HG03045 (cell line): ENCODE results near the gene CCNB1.
A peak's percentile ranks its signal among the peaks of the same experiment; 100 is the strongest.
"Not testable (repeated sequence)": the region's sequence is repeated elsewhere in the genome, so short reads cannot be mapped to it uniquely, and the experiment has no call there.

ENCODE experiments used
- ATAC-seq: cut with Tn5 transposase; IDR thresholded peaks from one replicate; pipeline ENCODE4 v1.9.1; 2021; ENCODE audit warnings: mild to moderate bottlenecking, moderate library complexity; ENCODE audit not compliant: unreplicated experiment

CCNB1 gene

DNA sequence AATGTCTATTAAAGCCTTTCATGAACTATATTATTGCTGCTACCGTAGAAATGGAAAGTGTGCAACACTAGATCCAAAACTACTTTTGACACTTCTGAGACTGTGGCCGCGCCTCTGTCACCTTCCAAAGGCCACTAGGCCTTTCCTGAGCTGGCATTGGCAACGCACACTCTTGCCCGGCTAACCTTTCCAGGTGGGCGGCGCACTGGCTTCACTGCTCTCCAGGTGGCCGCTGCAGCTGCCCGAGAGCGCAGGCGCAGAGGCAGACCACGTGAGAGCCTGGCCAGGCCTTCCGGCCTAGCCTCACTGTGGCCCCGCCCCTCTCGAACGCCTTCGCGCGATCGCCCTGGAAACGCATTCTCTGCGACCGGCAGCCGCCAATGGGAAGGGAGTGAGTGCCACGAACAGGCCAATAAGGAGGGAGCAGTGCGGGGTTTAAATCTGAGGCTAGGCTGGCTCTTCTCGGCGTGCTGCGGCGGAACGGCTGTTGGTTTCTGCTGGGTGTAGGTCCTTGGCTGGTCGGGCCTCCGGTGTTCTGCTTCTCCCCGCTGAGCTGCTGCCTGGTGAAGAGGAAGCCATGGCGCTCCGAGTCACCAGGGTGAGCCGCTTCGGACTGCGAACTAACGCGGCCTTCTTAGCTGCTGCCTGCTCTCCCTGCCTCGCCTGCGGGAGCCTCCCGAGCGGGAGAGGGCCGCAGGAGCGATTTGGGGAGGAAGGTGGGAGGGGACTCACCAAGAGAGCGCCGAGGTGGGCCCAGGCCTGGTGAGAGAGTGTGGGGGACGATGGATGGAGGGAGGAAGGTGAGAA is at the start of gene CCNB1:
Gene CCNB1, plus strand, starts transcription at position 465 of the 807 bp plus-strand sequence. Its CDS starts 113 bp downstream, at position 578.
- peak; percentile 99 for ATAC-seq

DNA sequence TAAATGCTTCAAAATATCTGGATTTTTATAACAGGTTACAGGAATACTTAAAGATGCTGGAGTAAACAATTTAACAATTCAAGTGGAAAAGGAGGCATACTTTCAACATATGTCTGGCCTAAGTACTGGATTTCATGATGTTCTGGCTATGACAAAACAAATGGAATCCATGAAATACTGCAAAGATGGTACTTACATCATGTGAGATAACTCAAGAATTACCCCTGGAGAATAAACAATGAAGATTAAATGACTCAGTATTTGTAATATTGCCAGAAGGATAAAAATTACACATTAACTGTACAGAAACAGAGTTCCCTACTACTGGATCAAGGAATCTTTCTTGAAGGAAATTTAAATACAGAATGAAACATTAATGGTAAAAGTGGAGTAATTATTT is 37.5 kb upstream of the CCNB1 start:
- no peak for ATAC-seq

DNA sequence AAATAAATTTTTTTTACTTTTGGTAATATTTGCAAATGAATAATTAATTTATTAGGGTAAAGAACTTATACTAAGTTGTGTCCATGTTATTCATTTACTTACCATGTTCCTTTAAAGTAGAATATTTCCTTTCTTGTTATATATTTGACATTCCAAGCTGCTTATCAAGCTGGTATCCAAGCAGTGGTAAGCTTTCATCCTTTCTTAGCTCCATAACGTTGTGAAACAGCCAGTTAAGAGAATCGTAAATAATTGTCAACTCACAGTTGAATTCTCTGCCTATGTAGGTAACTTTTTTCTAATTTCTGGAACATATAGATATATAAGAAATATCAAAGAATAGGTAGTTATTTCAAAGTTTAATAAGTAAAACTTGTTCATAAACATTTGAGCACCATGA is 36.7 kb upstream of the CCNB1 start:
- ATAC-seq: no peak

DNA sequence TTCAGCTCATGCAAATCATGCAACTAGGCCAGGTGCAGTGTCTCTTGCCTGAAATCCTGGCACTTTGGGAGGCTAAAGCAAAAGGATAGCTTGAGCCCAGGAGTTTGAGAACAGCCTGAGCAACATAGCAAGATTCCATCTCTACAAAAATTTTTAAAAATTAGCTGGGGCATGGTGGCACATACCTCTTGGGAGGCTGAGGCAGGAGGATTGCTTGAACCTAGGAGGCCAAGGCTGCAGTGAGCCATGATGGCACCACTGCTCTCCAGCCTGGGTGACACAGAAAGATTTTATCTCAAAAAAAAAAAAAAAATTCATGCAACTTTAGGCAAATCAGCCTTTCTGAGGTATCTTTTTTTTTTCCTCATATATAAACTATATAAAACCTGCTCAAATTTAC is 35.6 kb upstream of the CCNB1 start:
- ATAC-seq: no peak

DNA sequence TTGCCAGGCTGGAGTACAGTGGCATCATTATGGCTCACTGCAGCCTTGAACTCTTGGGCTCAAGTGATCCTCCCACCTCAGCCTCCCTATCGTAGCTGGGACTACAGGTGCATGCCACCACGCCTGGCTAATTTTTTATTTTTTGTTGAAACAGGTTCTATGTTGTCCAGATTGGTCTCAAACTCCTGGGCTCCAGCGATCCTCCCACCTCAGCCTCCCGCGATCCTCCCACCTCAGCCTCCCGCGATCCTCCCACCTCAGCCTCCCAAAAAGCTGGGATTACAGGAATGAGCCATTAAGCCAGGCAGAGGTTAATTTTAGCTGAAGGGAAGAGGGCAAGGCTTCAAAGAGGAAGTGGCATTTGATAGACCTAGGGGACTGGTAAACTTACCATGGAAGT is 32.8 kb upstream of the CCNB1 start:
- ATAC-seq: no peak

DNA sequence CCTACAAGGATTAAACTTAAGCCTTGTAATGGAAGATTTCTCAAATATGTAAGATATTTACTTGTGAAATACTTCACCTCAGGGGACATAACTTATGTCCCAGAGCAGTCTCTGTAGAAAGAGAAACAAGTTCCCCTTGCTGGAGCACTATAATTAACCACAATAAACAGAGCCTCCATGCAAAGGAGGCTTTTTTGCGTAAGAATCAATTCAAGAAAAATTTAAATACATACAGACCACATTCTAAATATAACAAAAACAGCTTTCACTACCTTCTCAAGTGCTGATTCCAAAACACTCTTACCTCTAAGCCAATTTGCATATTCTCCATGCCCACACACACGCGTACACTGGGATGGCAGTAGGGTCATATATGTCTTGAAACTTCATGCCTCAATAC is 30.7 kb upstream of the CCNB1 start:
- ATAC-seq: peak; percentile 92

DNA sequence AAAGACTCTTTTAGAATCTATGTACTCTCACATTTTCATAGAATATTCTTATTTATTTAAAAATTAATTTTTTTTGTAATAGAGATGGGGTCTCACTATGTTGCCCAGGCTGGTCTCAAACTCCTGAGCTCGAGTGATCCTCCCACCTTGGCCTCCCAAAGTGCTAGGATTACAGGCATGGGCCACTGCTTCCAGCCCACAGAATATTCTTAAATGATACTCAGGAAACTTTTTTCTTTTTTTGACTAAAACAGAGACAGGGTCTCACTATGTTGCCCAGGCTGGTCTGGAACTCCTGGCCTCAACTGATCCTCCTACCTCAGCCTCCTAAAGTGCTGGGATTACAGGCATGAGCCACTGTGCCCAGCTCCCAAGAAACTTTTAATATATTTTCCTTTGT is 29.7 kb upstream of the CCNB1 start:
- not testable (repeated sequence) for ATAC-seq

DNA sequence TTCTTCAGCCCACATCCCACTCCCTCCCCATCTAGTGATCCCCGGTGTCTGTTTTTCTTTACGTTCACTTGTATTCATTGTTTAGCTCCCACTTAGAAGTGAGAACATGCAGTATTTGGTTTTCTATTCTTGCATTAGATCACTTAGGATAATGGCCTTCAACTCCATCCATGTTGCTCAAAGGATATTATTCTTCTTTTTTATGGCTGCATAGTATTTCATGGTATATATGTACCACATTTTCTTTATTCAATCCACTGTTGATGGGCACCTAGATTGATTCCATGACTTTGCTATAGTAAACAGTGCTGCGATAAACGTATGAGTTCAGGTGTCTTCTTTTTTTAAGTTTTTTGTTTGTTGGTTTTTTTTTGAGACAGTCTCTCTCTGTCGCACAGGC is 29.1 kb upstream of the CCNB1 start:
- no peak for ATAC-seq

DNA sequence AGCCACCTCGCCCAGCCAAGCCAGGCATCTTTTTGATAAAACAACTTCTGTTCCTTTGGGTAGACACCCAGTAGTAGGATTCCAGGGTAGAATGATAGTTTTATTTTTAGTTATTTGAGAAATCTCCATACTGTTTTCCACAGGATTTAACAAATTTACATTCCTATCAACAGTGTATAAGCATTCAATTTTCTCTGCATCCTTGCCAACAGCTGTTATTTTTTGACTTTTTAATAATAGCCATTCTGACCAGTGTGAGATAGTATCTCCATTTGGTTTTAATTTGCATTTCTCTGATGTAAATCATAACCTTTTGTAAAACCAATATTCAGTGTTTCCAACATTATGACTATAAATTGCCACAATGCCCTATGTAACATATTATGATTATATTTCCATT is 28.2 kb upstream of the CCNB1 start:
- ATAC-seq: no peak

DNA sequence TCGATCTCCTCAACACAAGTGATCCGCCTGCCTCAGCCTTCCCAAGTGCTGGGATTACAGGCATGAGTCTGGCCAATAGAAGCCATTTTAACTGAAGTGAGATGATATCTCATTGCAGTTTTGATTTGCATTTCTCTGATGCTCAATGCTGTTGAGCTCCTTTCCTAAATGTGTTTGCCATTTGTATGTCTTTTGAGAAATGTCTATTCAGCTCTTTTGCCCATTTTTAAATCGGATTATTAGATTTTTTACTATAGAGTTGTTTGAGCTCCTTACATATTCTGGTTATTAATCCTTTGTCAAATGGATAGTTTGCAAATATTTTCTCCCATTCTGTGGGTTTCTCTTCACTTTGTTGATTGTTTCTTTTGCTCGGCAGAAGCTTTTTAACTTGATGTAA is 26.7 kb upstream of the CCNB1 start:
- ATAC-seq: not testable (repeated sequence)

DNA sequence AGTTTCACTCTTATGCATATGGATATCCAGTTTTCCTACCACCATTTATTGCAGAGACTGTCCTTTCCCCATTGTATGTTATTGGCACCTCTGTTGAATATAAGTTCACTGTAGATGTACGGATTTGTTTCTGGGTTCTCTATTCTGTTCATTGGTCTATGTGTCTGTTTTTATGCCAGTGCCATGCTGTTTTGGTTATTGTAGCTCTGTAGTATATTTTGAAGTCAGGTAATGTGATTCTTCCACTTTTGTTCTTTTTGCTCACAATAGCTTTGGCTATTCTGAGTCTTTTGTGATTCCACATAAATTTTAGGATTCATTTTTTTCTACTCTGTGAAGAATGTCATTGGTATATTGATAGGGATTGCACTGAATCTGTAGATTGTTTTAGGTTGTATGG is 26.1 kb upstream of the CCNB1 start:
- no peak for ATAC-seq

DNA sequence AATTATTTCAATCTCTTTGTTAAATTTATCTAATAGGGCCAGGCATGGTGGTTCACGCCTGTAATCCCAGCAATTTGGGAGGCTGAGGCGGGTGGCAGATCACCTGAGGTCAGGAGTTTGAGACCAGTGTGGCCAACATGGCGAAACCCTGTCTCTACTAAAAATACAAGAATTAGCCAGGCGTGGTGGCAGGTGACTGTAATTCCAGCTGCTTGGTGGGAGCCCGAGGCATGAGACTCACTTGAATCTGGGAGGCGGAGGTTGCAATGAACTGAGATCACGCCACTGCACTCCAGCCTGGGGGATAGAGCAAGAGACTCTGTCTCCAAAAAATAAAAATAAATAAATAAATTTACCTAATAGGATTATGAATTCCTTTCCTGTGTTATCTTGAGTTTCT is 18.4 kb upstream of the CCNB1 start:
- ATAC-seq: not testable (repeated sequence)

DNA sequence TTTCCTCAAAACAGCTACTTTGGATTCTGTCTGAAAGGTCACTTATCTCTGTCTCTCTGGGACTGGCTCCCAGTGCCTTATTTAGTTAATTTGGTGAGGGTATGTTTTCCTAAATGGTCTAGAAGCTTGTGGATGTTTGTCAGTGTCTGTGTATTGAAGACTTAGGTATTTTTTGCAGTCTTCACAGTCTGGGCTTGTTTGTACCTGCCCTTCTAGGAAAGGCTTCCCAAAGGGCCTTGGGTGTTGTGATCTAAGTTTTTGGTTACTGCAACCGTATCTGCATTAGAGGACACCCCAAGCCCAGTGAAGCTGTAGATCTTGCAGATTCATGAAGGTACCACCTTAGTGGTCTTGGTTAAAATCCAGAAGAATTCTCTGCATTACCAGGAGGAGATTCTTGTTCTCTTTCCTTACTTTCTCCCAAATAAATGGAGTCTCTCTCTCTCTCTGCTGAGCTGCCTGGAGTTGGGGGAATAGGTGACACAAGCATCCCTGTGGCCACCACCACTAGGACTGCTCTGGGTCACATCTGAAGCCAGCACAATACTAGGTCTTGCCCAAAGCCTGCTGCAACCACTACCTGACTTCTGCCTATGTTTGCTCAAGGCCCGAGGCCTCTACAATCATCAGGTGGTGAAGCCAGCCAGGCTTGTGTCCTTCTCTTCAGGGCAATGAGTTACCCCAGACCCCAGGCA is 17.8 kb upstream of the CCNB1 start:
- no peak for ATAC-seq

DNA sequence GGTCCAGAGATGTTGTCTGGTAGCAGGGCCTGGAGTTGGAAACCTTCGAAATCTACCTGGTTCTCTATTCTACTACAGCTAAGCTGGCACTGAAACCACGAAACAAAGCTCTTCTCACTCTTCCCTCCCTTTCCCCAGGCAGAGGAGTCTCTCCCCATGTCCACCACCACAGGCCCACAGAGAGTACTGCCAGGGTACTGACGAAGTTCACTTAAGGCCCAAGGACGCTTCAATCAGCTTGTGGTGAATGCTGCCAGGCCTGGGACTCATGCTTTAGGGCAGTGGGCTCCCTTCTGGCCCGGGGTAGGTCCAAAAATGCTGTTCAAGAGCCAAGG is 17.3 kb upstream of the CCNB1 start:
- no peak for ATAC-seq

DNA sequence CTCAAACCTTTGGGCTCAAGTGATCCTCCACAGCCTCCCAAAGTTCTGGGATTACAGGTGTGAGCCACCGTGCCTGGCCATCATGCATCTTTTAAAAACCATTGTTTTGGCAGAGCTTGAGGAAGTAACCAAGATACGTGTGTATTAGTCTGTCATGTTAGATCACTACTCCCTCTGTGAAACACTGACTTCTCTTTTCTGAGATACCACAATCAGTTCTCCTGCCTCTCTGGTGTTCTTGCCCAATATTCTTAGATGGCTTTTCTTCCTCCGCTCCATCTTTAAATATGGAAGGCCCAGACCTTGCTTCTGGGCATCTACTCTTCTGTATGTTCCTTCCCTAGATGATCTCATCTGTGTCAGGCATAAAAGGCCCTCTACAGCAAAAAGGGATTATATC is 14.2 kb upstream of the CCNB1 start:
- no peak for ATAC-seq

DNA sequence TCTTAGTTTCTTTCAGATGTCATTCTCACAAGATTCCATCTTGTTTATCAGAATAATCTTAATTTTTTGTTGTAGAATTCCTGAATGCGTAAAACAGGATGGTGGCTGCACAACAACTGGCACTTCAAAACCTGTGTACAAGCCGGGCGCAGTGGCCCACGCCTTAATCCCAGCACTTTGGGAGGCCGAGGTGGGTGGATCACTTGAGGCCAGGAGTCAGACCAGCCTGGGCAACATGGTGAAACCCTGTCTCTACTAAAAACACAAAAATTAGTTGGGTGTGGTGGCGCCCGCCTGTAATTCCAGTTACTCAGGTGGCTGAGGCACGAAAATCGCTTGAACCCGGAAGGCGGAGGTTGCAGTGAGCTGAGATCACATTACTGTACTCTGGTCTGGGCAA is 10.5 kb upstream of the CCNB1 start:
- ATAC-seq: no peak

DNA sequence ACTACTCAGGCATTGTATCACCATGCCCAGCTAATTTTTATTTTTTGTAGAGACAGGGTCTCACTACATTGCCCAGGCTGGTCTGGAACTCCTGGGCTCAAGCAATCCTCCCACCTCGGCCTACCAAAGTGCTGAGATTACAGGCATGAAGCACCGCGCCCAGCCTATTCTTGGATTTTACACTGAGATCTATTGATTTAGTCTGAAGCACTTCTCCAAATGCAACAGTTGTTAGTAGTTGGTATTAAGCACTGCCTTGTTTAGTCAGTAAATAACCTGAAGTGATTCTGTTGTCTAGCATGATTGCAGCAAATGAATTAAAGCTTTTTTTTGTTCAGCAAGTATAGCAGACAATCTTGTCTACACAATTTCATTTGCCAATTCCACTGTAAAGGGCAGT is 8.9 kb upstream of the CCNB1 start:
- no peak for ATAC-seq

DNA sequence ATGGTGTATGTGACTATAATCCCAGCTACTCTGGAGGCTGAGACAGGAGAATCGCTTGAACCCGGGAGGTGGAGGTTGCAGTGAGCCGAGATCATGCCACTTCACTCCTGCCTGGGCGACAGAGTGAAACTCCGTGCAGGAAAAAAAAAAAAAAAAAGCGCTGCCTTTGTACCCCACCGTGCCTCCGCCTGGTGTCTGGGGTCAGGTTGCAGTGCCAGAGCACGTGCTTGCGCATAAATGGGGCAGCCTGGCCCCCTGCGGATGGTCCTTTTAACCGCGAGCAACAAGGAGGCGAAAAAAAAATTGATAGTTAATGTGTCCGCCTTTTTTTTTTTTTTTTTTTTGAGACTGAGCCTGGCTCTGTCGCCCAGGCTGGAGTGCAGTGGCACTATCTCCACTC is 6.3 kb upstream of the CCNB1 start:
- ATAC-seq: no peak

DNA sequence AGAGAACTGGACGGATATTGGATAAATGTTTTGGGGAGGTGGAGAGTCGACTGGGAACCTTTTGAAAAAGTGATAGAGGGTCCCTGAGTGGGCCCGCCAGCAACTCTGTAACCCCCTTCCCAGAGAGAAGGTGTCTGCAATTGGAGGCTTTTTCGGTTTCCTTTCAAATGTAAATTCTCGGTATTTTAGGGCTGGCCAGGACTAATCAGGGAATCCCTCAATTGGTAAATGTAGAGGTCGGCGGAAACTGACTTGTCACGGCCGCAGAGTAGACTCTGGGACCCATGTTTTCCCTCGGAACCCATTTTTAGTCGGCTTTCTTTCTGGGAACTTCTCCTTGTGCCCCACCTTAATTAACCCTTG is 524 bp downstream of the CCNB1 start:
- no peak for ATAC-seq

DNA sequence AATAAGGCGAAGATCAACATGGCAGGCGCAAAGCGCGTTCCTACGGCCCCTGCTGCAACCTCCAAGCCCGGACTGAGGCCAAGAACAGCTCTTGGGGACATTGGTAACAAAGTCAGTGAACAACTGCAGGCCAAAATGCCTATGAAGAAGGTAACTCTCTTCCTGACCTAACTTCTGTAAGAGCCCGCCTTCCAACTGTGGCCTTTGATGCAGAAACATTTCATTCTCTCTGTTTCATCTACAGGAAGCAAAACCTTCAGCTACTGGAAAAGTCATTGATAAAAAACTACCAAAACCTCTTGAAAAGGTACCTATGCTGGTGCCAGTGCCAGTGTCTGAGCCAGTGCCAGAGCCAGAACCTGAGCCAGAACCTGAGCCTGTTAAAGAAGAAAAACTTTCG is 979 bp downstream of the CCNB1 start:
- no peak for ATAC-seq

DNA sequence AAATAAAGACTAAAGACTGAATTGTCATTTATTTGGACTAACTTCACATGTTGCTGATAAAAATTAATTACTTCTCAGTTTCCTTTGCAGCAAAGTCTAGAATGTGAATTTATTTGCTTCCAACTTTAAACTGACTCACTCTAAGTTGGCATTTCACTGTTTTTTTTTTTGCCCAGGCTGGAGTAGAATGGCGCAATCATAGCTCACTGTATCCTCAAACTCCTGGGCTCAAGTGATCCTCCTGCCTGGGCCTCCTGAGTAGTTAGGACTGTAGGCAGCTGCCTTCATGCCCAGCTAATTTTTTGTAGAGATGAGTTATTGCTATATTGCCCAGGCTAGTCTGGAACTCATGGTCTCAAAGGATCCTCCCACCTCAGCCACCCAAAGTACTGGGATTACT is 3.5 kb downstream of the CCNB1 start:
- ATAC-seq: no peak

DNA sequence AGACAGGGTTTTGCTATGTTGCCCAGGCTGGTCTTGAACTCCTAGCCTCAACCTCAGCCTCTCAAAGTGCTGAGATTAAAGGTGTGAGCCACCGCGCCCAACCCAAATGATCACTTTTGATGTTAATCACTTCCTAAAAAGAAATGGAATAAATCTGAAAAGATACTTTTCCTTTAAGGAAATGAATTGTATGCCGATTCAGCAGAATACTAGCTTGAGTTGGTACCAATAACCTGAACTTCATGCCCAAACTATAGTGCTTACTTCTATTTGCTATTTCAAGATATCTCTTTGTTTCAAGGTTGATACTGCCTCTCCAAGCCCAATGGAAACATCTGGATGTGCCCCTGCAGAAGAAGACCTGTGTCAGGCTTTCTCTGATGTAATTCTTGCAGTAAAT is 4.0 kb downstream of the CCNB1 start:
- no peak for ATAC-seq
